ENCODE data around the gene NFYB.

NFYB gene

DNA sequence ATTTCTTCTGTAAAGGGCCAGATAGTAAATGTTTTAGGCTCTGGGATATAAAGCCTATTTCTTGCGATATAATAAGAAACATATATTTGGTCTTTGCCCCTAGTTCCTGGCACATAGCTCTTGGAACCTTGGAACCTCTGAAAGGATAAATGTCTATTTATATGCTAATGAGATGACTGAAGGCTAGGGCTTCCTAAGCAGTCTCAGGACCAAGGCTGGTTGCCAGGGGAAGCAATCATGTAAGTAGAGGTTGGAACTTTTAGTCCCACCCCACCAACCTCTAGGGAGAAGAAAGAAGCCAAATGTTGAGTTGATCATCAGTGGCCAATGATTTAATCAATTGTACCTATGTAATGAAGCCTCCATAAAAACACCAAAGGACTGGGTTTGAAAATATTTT is 26.6 kb upstream of the NFYB start:
- TF ChIP-seq SIN3A (IDR thresholded peaks at IDR 0.05; ENCODE audit: borderline replicate concordance, insufficient read depth, low read length) (no peak), TAF1 (IDR thresholded peaks at IDR 0.05; ENCODE audit: borderline replicate concordance, insufficient read depth, low read length) (no peak), POLR2AphosphoS5 (IDR thresholded peaks at IDR 0.05; ENCODE audit: low read depth, low read length) (no peak), FOXP2 (optimal IDR thresholded peaks at IDR 0.05; ENCODE audit: borderline replicate concordance, extremely low read depth, extremely low read length, insufficient read depth) (no peak)
- TF ChIP-seq, protein P1, sequence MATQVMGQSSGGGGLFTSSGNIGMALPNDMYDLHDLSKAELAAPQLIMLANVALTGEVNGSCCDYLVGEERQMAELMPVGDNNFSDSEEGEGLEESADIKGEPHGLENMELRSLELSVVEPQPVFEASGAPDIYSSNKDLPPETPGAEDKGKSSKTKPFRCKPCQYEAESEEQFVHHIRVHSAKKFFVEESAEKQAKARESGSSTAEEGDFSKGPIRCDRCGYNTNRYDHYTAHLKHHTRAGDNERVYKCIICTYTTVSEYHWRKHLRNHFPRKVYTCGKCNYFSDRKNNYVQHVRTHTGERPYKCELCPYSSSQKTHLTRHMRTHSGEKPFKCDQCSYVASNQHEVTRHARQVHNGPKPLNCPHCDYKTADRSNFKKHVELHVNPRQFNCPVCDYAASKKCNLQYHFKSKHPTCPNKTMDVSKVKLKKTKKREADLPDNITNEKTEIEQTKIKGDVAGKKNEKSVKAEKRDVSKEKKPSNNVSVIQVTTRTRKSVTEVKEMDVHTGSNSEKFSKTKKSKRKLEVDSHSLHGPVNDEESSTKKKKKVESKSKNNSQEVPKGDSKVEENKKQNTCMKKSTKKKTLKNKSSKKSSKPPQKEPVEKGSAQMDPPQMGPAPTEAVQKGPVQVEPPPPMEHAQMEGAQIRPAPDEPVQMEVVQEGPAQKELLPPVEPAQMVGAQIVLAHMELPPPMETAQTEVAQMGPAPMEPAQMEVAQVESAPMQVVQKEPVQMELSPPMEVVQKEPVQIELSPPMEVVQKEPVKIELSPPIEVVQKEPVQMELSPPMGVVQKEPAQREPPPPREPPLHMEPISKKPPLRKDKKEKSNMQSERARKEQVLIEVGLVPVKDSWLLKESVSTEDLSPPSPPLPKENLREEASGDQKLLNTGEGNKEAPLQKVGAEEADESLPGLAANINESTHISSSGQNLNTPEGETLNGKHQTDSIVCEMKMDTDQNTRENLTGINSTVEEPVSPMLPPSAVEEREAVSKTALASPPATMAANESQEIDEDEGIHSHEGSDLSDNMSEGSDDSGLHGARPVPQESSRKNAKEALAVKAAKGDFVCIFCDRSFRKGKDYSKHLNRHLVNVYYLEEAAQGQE (IDR thresholded peaks at IDR 0.05; ENCODE audit: insufficient read depth in 1 of 2, low read depth in 2 of 2, low read length in 2 of 2), result no peak

DNA sequence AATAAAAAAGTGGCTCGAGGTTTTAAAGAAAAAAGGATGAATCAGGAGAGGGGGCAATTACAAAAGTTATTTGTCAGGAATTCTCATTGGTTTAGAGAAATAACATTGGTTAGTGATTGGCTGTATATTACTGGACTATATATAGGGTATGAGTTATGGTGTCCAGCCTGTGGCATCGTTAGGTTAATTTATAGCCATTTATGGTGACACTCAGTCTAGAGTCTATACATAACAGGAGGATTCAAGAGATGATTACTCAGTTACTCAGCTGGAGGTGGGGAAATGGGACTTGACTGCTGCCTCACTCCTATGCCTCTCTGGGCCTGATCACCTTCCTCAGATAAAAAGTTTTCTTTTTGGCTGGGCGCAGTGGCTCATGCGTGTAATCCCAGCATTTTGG is 25.6 kb upstream of the NFYB start:
- TF ChIP-seq POLR2AphosphoS5 (IDR thresholded peaks at IDR 0.05; ENCODE audit: low read depth, low read length) (no peak), FOXP2 (optimal IDR thresholded peaks at IDR 0.05; ENCODE audit: borderline replicate concordance, extremely low read depth, extremely low read length, insufficient read depth) (no peak)
- TF ChIP-seq, protein P1 (IDR thresholded peaks at IDR 0.05; ENCODE audit: insufficient read depth in 1 of 2, low read depth in 2 of 2, low read length in 2 of 2), result no peak

DNA sequence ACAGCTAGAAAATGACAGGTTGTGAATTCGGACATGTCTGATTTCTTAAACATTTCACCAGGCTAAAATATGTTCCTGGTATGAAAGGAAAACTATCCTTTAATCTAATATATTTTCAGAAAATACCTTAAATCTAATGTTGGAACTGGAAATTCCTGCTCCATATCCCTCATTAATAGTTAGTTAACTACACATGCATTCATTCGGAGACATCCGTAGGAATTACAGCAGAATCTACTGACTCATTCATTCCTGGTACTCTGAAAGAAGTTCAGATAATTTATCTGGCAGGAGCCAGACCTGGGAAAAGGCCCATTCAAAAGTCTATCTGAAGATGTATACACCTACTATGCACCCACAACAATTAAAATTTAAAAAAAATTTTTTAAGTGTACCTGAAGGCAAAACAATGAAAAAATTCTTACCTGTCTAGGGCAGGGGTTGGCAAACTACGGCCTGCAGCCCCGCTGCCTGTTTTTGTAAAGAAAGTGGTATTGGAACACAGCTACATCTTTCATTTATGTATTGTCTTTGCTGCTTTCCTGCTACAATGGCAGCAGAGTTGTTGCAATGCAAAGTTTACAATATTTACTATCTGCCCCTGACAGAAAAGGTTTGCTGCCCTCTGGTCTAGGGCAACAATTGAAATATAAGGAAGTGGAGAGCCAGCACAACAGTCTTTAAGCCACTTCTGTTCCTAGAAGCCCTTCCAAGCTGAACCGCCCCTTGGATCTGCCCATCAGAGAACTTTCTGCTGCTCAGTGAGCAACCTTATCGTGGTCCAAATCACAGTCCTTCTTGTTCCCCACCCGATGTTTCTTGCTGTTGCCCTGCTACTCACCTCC is 17.9 kb upstream of the NFYB start:
- TF ChIP-seq SIN3A (IDR thresholded peaks at IDR 0.05; ENCODE audit: borderline replicate concordance, insufficient read depth, low read length) (no peak), FOXP2 (optimal IDR thresholded peaks at IDR 0.05; ENCODE audit: borderline replicate concordance, extremely low read depth, extremely low read length, insufficient read depth) (no peak), POLR2AphosphoS5 (IDR thresholded peaks at IDR 0.05; ENCODE audit: low read depth, low read length) (no peak), TAF1 (IDR thresholded peaks at IDR 0.05; ENCODE audit: borderline replicate concordance, insufficient read depth, low read length) (no peak)
- TF ChIP-seq, protein P1 (IDR thresholded peaks at IDR 0.05; ENCODE audit: insufficient read depth in 1 of 2, low read depth in 2 of 2, low read length in 2 of 2), result no peak

DNA sequence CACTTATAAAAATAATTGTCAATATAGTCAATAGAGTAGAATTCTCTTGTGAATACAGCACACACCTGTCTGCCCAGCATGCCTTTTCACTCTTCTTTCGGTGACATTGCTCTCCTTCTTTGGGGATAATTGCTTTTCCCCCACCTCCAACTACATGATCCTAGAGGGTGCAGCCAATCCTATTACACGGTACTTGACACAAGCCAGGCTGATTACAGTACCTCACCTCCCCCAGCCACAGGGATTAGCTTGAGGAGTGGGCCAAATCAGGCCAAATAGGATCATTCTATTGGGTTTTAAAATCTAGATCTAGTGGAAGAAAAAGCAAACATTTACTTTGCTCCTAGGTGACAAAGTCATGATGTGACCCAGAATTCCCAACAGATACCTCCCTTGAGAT is 16.8 kb upstream of the NFYB start:
- TF ChIP-seq, protein P1 (IDR thresholded peaks at IDR 0.05; ENCODE audit: insufficient read depth in 1 of 2, low read depth in 2 of 2, low read length in 2 of 2), result no peak
- TF ChIP-seq TAF1 (IDR thresholded peaks at IDR 0.05; ENCODE audit: borderline replicate concordance, insufficient read depth, low read length) (no peak), SIN3A (IDR thresholded peaks at IDR 0.05; ENCODE audit: borderline replicate concordance, insufficient read depth, low read length) (no peak), FOXP2 (optimal IDR thresholded peaks at IDR 0.05; ENCODE audit: borderline replicate concordance, extremely low read depth, extremely low read length, insufficient read depth) (no peak)

Data from PFSK-1 (cell line).